HEK293 (cell line): Measurements from ENCODE around the gene TLE4.

ENCODE experiments used
- CTCF ChIA-PET: fragments of 350-600 bp; formaldehyde crosslinking; extraction: SDS; loops from one replicate; lab custom pipeline; 2021; ENCODE audit warnings: antibody characterized with exemption; lab: Yijun Ruan, JAX
- POLR2A ChIA-PET: fragments of 300-600 bp; formaldehyde crosslinking; extraction: SDS; loops from one replicate; lab custom pipeline; 2020; ENCODE audit warnings: antibody characterized with exemption, inconsistent platforms; lab: Yijun Ruan, JAX
- H3K27ac ChIP-seq: fragments of 200-500 bp; sonication (Bioruptor generic); 2 replicates; pipeline ENCODE4 v1.5.1; 2014; ENCODE audit warnings: low read depth, low read length, control low read depth, inconsistent platforms; ENCODE audit errors: extremely low read depth
- H3K36me3 ChIP-seq, 2 experiments: fragments of 200-500 bp in 1 of 2; sonication (Bioruptor generic) in 1 of 2; 1 replicate in 1 of 2; 2 replicates in 1 of 2; pipeline ENCODE4 v1.5.1; 2014 to 2017; ENCODE audit warnings: inconsistent platforms in 2 of 2, low read length in 2 of 2; ENCODE audit not compliant: control insufficient read depth in 2 of 2, insufficient read depth in 1 of 2
- H3K4me1 ChIP-seq: fragments of 200-500 bp; sonication (Bioruptor generic); 2 replicates; pipeline ENCODE4 v1.5.1; 2014; ENCODE audit warnings: mild to moderate bottlenecking, low read length, inconsistent platforms; ENCODE audit not compliant: control insufficient read depth, insufficient read depth
- H3K4me3 ChIP-seq: 2 replicates; pipeline ENCODE4 v1.5.1; 2011; ENCODE audit warnings: low read depth, mild to moderate bottlenecking, control low read depth, low read length, moderate library complexity
- H3K9me3 ChIP-seq: fragments of 200-500 bp; sonication (Bioruptor generic); 2 replicates; pipeline ENCODE4 v1.5.1; 2014; ENCODE audit warnings: low read depth, low read length, inconsistent platforms; ENCODE audit not compliant: control insufficient read depth, insufficient read depth
- FEZF1 ChIP-seq: fragments of 450-650 bp; formaldehyde crosslinking; IDR thresholded peaks from 2 replicates; pipeline ENCODE4 v1.5.1; 2016; ENCODE audit warnings: missing biosample characterization, missing genetic modification characterization
- IKZF3 ChIP-seq: fragments of 450-650 bp; IDR thresholded peaks from 2 replicates; pipeline ENCODE4 v1.5.0; 2018; ENCODE audit warnings: missing biosample characterization, mild to moderate bottlenecking, missing genetic modification characterization, moderate library complexity
- OSR2 ChIP-seq: fragments of 450-650 bp; formaldehyde crosslinking; IDR thresholded peaks from 2 replicates; pipeline ENCODE4 v1.5.1; 2016; ENCODE audit warnings: missing biosample characterization, missing genetic modification characterization
- REPIN1 ChIP-seq: fragments of 450-650 bp; formaldehyde crosslinking; IDR thresholded peaks from 2 replicates; pipeline ENCODE4 v1.5.1; 2017; ENCODE audit warnings: missing biosample characterization, missing genetic modification characterization, low read depth
- TRIM28 ChIP-seq: IDR thresholded peaks from 2 replicates; pipeline ENCODE4 v1.6.1; 2011; ENCODE audit warnings: low read length, control low read depth, borderline replicate concordance
- YY2 ChIP-seq: fragments of 450-650 bp; formaldehyde crosslinking; IDR thresholded peaks from 2 replicates; pipeline ENCODE4 v1.5.1; 2016; ENCODE audit warnings: missing biosample characterization, missing genetic modification characterization
- ZBTB48 ChIP-seq: fragments of 450-650 bp; formaldehyde crosslinking; IDR thresholded peaks from 2 replicates; pipeline ENCODE4 v1.5.1; 2016; ENCODE audit warnings: missing biosample characterization, missing genetic modification characterization
- ZEB2 ChIP-seq: fragments of 450-650 bp; formaldehyde crosslinking; IDR thresholded peaks from 2 replicates; pipeline ENCODE4 v1.5.1; 2016; ENCODE audit warnings: missing biosample characterization, missing genetic modification characterization
- ZFHX2 ChIP-seq: fragments of 450-650 bp; formaldehyde crosslinking; conservative IDR thresholded peaks from 2 replicates; pipeline ENCODE4 v1.5.1; 2016; ENCODE audit warnings: missing biosample characterization, missing genetic modification characterization
- ZNF266 ChIP-seq: fragments of 450-650 bp; formaldehyde crosslinking; IDR thresholded peaks from 2 replicates; pipeline ENCODE4 v1.5.1; 2016; ENCODE audit warnings: missing biosample characterization, missing genetic modification characterization, low read depth
- ZNF292 ChIP-seq: fragments of 450-650 bp; formaldehyde crosslinking; IDR thresholded peaks from 2 replicates; pipeline ENCODE4 v1.5.1; 2016; ENCODE audit warnings: low read depth, missing biosample characterization, missing genetic modification characterization, borderline replicate concordance
- ZNF37A ChIP-seq: fragments of 450-650 bp; IDR thresholded peaks from 2 replicates; pipeline ENCODE4 v1.5.1; 2018; ENCODE audit warnings: missing biosample characterization, missing genetic modification characterization
- ZNF416 ChIP-seq: fragments of 450-650 bp; formaldehyde crosslinking; IDR thresholded peaks from 2 replicates; pipeline ENCODE4 v1.5.1; 2016; ENCODE audit warnings: missing biosample characterization, missing genetic modification characterization
- ZNF433 ChIP-seq: fragments of 450-650 bp; formaldehyde crosslinking; IDR thresholded peaks from 2 replicates; pipeline ENCODE4 v1.5.1; 2016; ENCODE audit warnings: missing biosample characterization, missing genetic modification characterization, low read depth
- ZNF48 ChIP-seq: fragments of 450-650 bp; formaldehyde crosslinking; IDR thresholded peaks from 2 replicates; pipeline ENCODE4 v1.5.1; 2016; ENCODE audit warnings: missing biosample characterization, missing genetic modification characterization
- ZNF585B ChIP-seq: fragments of 450-650 bp; formaldehyde crosslinking; IDR thresholded peaks from 2 replicates; pipeline ENCODE4 v1.5.1; 2016; ENCODE audit warnings: missing biosample characterization, missing genetic modification characterization
- ZNF596 ChIP-seq: fragments of 450-650 bp; IDR thresholded peaks from 2 replicates; pipeline ENCODE4 v1.5.0; 2018; ENCODE audit warnings: missing biosample characterization, mild to moderate bottlenecking, missing genetic modification characterization, moderate library complexity
- ZNF785 ChIP-seq: fragments of 450-650 bp; formaldehyde crosslinking; IDR thresholded peaks from 2 replicates; pipeline ENCODE4 v1.5.1; 2016; ENCODE audit warnings: missing biosample characterization, missing genetic modification characterization
- ZSCAN30 ChIP-seq: fragments of 450-650 bp; IDR thresholded peaks from 2 replicates; pipeline ENCODE4 v1.5.1; 2018; ENCODE audit warnings: missing biosample characterization, mild to moderate bottlenecking, missing genetic modification characterization, moderate library complexity
- ZXDB ChIP-seq: fragments of 450-650 bp; formaldehyde crosslinking; IDR thresholded peaks from 2 replicates; pipeline ENCODE4 v1.5.1; 2016; ENCODE audit warnings: missing biosample characterization, missing genetic modification characterization
- TF ChIP-seq, protein P1 (sequence below): fragments of 450-650 bp; formaldehyde crosslinking; IDR thresholded peaks from 2 replicates; pipeline ENCODE4 v1.5.1; 2017; ENCODE audit warnings: missing biosample characterization, missing genetic modification characterization
- TF ChIP-seq, protein P2 (sequence below): fragments of 450-650 bp; formaldehyde crosslinking; IDR thresholded peaks from 2 replicates; pipeline ENCODE4 v1.5.1; 2016; ENCODE audit warnings: missing biosample characterization, missing genetic modification characterization
- TF ChIP-seq, protein P3 (sequence below): fragments of 450-650 bp; formaldehyde crosslinking; IDR thresholded peaks from 2 replicates; pipeline ENCODE4 v1.5.1; 2016; ENCODE audit warnings: missing biosample characterization, missing genetic modification characterization
- TF ChIP-seq, protein P4 (sequence below): fragments of 450-650 bp; formaldehyde crosslinking; IDR thresholded peaks from 2 replicates; pipeline ENCODE4 v1.5.1; 2016; ENCODE audit warnings: missing biosample characterization, missing genetic modification characterization
- TF ChIP-seq, protein P5 (sequence below): fragments of 450-650 bp; formaldehyde crosslinking; IDR thresholded peaks from 2 replicates; pipeline ENCODE4 v1.5.1; 2016; ENCODE audit warnings: missing biosample characterization, missing genetic modification characterization
- TF ChIP-seq, protein P6 (sequence below): fragments of 450-650 bp; formaldehyde crosslinking; IDR thresholded peaks from 2 replicates; pipeline ENCODE4 v1.5.0; 2017; ENCODE audit warnings: missing biosample characterization, missing genetic modification characterization, borderline replicate concordance

TLE4 gene

DNA sequence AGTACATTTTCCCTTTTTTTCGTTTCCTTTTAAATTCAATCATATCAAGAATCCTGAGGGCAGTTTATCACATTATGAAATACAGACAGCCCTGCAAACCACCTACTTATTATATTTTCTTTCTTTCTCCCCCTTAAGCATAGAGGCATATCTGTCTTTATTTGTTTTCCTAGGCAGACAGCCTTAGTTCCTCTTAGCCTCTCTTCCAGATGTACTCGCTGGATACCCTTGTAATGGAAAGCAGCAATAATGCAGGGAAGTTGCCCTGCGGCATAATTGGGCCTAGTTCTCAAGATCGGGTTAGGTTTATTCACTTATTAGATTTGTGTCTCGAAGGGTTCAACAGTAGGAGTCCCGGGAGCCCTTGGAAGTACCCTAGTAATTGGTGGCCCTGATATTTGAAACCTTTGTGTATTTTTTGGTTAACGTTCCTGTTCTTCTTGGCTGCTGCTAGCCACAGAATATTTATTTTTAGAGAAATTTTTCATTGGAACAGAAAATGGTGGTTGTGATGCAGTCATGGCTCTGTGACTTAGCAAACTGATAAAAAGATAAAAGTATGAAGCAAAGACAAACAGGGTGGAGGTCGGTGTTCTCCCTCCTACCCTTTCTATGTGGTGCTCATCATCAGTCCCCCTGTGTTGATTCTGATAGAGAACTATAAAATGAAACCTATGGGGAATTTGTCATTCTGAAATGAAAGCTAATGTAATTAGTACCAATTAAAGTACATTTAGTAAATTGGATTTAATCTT lies 6.4 kb downstream of the TLE4 start:
- CTCF ChIA-PET = no interaction called here
- H3K9me3 ChIP-seq = no peaks in the 10 kb centered on the region
- 0 out of 2 replicates have a peak overlapping the region, but pooled peaks have one; percentile 3 for H3K27ac ChIP-seq
- H3K4me1 ChIP-seq = no peaks in the 10 kb centered on the region
- peaks cover 0 to 38% of the 10 kb centered on the region in 2 experiments; a peak in 1 of 3 replicates for H3K36me3 ChIP-seq
- POLR2A ChIA-PET = no interaction called here
- no peak overlapping the region for H3K4me3 ChIP-seq
- TF ChIP-seq ZNF585B (tag by site-specific recombination) (no peak), FEZF1 (tag by site-specific recombination) (peak; percentile 25; the same call in 1 of the 2 replicates), ZNF266 (tag by site-specific recombination) (no peak), ZNF785 (tag by site-specific recombination) (no peak), ZNF596 (tag by site-specific recombination) (no peak), YY2 (tag by site-specific recombination) (no peak), OSR2 (tag by site-specific recombination) (peak; percentile 82), ZNF433 (tag by site-specific recombination) (no peak), ZNF48 (no peak), ZNF416 (tag by site-specific recombination) (no peak), ZEB2 (tag by site-specific recombination) (no peak), IKZF3 (tag by site-specific recombination) (0 out of 2 replicates have a peak, but pooled peaks have one; percentile 21), ZNF292 (tag by site-specific recombination) (no peak), REPIN1 (tag by site-specific recombination) (no peak), ZBTB48 (tag by site-specific recombination) (no peak), TRIM28 (peak; percentile 97), ZNF37A (tag by site-specific recombination) (no peak), ZXDB (tag by site-specific recombination) (peak; percentile 59), ZSCAN30 (no peak), ZFHX2 (no peak)
- TF ChIP-seq, protein P1, sequence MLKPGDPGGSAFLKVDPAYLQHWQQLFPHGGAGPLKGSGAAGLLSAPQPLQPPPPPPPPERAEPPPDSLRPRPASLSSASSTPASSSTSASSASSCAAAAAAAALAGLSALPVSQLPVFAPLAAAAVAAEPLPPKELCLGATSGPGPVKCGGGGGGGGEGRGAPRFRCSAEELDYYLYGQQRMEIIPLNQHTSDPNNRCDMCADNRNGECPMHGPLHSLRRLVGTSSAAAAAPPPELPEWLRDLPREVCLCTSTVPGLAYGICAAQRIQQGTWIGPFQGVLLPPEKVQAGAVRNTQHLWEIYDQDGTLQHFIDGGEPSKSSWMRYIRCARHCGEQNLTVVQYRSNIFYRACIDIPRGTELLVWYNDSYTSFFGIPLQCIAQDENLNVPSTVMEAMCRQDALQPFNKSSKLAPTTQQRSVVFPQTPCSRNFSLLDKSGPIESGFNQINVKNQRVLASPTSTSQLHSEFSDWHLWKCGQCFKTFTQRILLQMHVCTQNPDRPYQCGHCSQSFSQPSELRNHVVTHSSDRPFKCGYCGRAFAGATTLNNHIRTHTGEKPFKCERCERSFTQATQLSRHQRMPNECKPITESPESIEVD (tag by site-specific recombination) = peak; percentile 74
- TF ChIP-seq, protein P2, sequence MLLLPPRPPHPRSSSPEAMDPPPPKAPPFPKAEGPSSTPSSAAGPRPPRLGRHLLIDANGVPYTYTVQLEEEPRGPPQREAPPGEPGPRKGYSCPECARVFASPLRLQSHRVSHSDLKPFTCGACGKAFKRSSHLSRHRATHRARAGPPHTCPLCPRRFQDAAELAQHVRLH (tag by site-specific recombination) = 0 out of 2 replicates have a peak, but pooled peaks have one; percentile 36
- TF ChIP-seq, protein P3, sequence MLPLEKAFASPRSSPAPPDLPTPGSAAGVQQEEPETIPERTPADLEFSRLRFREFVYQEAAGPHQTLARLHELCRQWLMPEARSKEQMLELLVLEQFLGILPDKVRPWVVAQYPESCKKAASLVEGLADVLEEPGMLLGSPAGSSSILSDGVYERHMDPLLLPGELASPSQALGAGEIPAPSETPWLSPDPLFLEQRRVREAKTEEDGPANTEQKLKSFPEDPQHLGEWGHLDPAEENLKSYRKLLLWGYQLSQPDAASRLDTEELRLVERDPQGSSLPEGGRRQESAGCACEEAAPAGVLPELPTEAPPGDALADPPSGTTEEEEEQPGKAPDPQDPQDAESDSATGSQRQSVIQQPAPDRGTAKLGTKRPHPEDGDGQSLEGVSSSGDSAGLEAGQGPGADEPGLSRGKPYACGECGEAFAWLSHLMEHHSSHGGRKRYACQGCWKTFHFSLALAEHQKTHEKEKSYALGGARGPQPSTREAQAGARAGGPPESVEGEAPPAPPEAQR (tag by site-specific recombination) = no peak
- TF ChIP-seq, protein P4, sequence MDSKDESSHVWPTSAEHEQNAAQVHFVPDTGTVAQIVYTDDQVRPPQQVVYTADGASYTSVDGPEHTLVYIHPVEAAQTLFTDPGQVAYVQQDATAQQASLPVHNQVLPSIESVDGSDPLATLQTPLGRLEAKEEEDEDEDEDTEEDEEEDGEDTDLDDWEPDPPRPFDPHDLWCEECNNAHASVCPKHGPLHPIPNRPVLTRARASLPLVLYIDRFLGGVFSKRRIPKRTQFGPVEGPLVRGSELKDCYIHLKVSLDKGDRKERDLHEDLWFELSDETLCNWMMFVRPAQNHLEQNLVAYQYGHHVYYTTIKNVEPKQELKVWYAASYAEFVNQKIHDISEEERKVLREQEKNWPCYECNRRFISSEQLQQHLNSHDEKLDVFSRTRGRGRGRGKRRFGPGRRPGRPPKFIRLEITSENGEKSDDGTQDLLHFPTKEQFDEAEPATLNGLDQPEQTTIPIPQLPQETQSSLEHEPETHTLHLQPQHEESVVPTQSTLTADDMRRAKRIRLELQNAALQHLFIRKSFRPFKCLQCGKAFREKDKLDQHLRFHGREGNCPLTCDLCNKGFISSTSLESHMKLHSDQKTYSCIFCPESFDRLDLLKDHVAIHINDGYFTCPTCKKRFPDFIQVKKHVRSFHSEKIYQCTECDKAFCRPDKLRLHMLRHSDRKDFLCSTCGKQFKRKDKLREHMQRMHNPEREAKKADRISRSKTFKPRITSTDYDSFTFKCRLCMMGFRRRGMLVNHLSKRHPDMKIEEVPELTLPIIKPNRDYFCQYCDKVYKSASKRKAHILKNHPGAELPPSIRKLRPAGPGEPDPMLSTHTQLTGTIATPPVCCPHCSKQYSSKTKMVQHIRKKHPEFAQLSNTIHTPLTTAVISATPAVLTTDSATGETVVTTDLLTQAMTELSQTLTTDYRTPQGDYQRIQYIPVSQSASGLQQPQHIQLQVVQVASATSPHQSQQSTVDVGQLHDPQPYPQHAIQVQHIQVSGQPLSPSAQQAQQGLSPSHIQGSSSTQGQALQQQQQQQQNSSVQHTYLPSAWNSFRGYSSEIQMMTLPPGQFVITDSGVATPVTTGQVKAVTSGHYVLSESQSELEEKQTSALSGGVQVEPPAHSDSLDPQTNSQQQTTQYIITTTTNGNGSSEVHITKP (tag by site-specific recombination) = 0 out of 2 replicates have a peak, but pooled peaks have one; percentile 23
- TF ChIP-seq, protein P5, sequence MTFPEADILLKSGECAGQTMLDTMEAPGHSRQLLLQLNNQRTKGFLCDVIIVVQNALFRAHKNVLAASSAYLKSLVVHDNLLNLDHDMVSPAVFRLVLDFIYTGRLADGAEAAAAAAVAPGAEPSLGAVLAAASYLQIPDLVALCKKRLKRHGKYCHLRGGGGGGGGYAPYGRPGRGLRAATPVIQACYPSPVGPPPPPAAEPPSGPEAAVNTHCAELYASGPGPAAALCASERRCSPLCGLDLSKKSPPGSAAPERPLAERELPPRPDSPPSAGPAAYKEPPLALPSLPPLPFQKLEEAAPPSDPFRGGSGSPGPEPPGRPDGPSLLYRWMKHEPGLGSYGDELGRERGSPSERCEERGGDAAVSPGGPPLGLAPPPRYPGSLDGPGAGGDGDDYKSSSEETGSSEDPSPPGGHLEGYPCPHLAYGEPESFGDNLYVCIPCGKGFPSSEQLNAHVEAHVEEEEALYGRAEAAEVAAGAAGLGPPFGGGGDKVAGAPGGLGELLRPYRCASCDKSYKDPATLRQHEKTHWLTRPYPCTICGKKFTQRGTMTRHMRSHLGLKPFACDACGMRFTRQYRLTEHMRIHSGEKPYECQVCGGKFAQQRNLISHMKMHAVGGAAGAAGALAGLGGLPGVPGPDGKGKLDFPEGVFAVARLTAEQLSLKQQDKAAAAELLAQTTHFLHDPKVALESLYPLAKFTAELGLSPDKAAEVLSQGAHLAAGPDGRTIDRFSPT (tag by site-specific recombination) = no peak
- TF ChIP-seq, protein P6, sequence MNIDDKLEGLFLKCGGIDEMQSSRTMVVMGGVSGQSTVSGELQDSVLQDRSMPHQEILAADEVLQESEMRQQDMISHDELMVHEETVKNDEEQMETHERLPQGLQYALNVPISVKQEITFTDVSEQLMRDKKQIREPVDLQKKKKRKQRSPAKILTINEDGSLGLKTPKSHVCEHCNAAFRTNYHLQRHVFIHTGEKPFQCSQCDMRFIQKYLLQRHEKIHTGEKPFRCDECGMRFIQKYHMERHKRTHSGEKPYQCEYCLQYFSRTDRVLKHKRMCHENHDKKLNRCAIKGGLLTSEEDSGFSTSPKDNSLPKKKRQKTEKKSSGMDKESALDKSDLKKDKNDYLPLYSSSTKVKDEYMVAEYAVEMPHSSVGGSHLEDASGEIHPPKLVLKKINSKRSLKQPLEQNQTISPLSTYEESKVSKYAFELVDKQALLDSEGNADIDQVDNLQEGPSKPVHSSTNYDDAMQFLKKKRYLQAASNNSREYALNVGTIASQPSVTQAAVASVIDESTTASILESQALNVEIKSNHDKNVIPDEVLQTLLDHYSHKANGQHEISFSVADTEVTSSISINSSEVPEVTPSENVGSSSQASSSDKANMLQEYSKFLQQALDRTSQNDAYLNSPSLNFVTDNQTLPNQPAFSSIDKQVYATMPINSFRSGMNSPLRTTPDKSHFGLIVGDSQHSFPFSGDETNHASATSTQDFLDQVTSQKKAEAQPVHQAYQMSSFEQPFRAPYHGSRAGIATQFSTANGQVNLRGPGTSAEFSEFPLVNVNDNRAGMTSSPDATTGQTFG (tag by site-specific recombination) = no peak
